Panc1 (cell line): ENCODE measurements around the gene ADGRV1. TPM values are rescaled to one million over a fixed set of nuclear protein-coding genes. Genes with fewer than 3 reads are reported as not detected.

Source experiments
- ATAC-seq: fragments of 200-7000 bp; cut with Tn5 transposase; 2 replicates; pipeline ENCODE4 v1.9.1; 2020; ENCODE audit warnings: mild to moderate bottlenecking, moderate library complexity
- BruUV-seq: library from RNA; stranded (reverse); fragments of 400-500 nt; replicated peaks from 2 replicates; lab custom pipeline; 2021; lab: Mats Ljungman, UMichigan
- CTCF ChIA-PET: fragments of 300-600 bp; sonication (Branson Sonifier 250); formaldehyde crosslinking; loops from one replicate; lab custom pipeline; 2022; ENCODE audit warnings: antibody characterized with exemption; lab: Charles Lee
- POLR2A ChIA-PET: fragments of 300-600 bp; sonication (Branson Sonifier 250); formaldehyde crosslinking; loops from one replicate; lab custom pipeline; 2022; ENCODE audit warnings: antibody characterized with exemption; lab: Charles Lee
- DNase-seq: peaks from one replicate; pipeline ENCODE4 v3.0.0-alpha.2; 2010; ENCODE audit warnings: low read depth, low spot score
- H3K27ac ChIP-seq: 2 replicates; pipeline ENCODE4 v1.5.1; 2011; ENCODE audit warnings: mild to moderate bottlenecking, low read length, inconsistent platforms
- H3K27me3 ChIP-seq: fragments of 200-500 bp; sonication (Bioruptor generic); 2 replicates; pipeline ENCODE4 v1.6.0; 2014; ENCODE audit warnings: low read length, inconsistent platforms; ENCODE audit not compliant: control insufficient read depth, insufficient read depth
- H3K36me3 ChIP-seq: fragments of 200-500 bp; sonication (Bioruptor generic); 2 replicates; pipeline ENCODE4 v1.5.1; 2014; ENCODE audit warnings: inconsistent platforms, mild to moderate bottlenecking, low read length, moderate library complexity; ENCODE audit not compliant: control insufficient read depth, insufficient read depth
- H3K4me1 ChIP-seq: 2 replicates; pipeline ENCODE4 v1.5.1; 2011; ENCODE audit warnings: inconsistent platforms, mild to moderate bottlenecking, low read length, moderate library complexity; ENCODE audit not compliant: control insufficient read depth, insufficient read depth
- H3K4me3 ChIP-seq, 2 experiments: 2 replicates each; pipeline ENCODE4 v1.5.1; 2011 to 2012; ENCODE audit warnings: low read depth in 2 of 2, low read length in 2 of 2, mild to moderate bottlenecking in 2 of 2, inconsistent platforms in 1 of 2, moderate library complexity in 1 of 2
- H3K9me3 ChIP-seq: fragments of 200-500 bp; sonication (Bioruptor generic); 2 replicates; pipeline ENCODE4 v1.5.1; 2014; ENCODE audit warnings: low read depth, mild to moderate bottlenecking, inconsistent platforms, low read length, moderate library complexity; ENCODE audit not compliant: control insufficient read depth, insufficient read depth
- POLR2AphosphoS5 ChIP-seq: IDR thresholded peaks from 2 replicates; pipeline ENCODE4 v1.6.1; 2012; ENCODE audit warnings: mild to moderate bottlenecking, low read depth, low read length, moderate library complexity
- REST ChIP-seq, 2 experiments: IDR thresholded peaks; 2 replicates each; pipeline ENCODE4 v1.6.1; 2011 to 2012; ENCODE audit warnings: low read depth in 2 of 2, control low read depth in 1 of 2, low read length in 1 of 2, mild to moderate bottlenecking in 1 of 2, moderate library complexity in 1 of 2; ENCODE audit not compliant: insufficient read depth in 1 of 2
- SIN3A ChIP-seq: IDR thresholded peaks from 2 replicates; pipeline ENCODE4 v1.6.1; 2012; ENCODE audit warnings: low read depth, mild to moderate bottlenecking, low read length, moderate library complexity, borderline replicate concordance; ENCODE audit not compliant: insufficient read depth
- TCF7L2 ChIP-seq: IDR thresholded peaks from 2 replicates; pipeline ENCODE4 v1.6.1; 2011; ENCODE audit warnings: mild to moderate bottlenecking, low read depth, low read length, inconsistent platforms
- in situ Hi-C: cut with HindIII; loops from 2 replicates; pipeline ENCODE4 v1.10.0; 2016; ENCODE audit warnings: low sequenced_read_pairs, low pct_unique_long_range_greater_than_20kb
- intact Hi-C: fragments of 100-400 bp; cut with micrococcal nuclease; formaldehyde crosslinking; loops from one replicate; pipeline ENCODE4 v1.10.0; 2022; ENCODE audit not compliant: unreplicated experiment
- total RNA-seq: library from RNA; stranded (reverse); gene quantifications from one replicate; pipeline ENCODE4 v1.2.1, GENCODE V29; 2021; ENCODE audit not compliant: unreplicated experiment
- TF ChIP-seq, protein P1 (sequence below): fragments of 450-650 bp; IDR thresholded peaks from 2 replicates; pipeline ENCODE4 v1.5.1; 2017; ENCODE audit warnings: mild to moderate bottlenecking

The ADGRV1 gene
- total RNA-seq, 1 experiment from 2014 or later = 0.49 TPM

- Histone ChIP-seq H3K4me1 (peaks cover 8% of the 10 kb centered on the region; the same call in 1 of the 2 replicates), H3K36me3 (no peaks in the 10 kb centered on the region), H3K27ac (peak overlapping the region; percentile 0; the same call in 1 of the 2 replicates), H3K9me3 (no peaks in the 10 kb centered on the region), H3K27me3 (no peaks in the 10 kb centered on the region), H3K4me3 (no peak overlapping the region)
- POLR2A ChIA-PET = interaction anchor here (0.6 kb wide), 1 partner anchor 22 kb away, joined by 6 read pairs; no protein-coding TSS in a partner anchor
- in situ Hi-C loops = no loop called here
- BruUV-seq = no TSS peak
- CTCF ChIA-PET = no interaction called here
- ATAC-seq (no peak), DNase-seq (no peak)
- TF ChIP-seq SIN3A (no peak), TCF7L2 (no peak), POLR2AphosphoS5 (no peak), REST (IDR thresholded peaks at IDR 0.05; ENCODE audit: insufficient read depth in 1 of 2, low read depth in 2 of 2, low read length in 1 of 2) (no peak)
- TF ChIP-seq, protein P1, sequence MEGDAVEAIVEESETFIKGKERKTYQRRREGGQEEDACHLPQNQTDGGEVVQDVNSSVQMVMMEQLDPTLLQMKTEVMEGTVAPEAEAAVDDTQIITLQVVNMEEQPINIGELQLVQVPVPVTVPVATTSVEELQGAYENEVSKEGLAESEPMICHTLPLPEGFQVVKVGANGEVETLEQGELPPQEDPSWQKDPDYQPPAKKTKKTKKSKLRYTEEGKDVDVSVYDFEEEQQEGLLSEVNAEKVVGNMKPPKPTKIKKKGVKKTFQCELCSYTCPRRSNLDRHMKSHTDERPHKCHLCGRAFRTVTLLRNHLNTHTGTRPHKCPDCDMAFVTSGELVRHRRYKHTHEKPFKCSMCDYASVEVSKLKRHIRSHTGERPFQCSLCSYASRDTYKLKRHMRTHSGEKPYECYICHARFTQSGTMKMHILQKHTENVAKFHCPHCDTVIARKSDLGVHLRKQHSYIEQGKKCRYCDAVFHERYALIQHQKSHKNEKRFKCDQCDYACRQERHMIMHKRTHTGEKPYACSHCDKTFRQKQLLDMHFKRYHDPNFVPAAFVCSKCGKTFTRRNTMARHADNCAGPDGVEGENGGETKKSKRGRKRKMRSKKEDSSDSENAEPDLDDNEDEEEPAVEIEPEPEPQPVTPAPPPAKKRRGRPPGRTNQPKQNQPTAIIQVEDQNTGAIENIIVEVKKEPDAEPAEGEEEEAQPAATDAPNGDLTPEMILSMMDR = no peak
- intact Hi-C loops = no loop called here
Observed at GRCh38 chr5:91026466-91026865, 467.9 kb downstream of the ADGRV1 start.

GRCh38 chr5:91027405-91028139, 469.0 kb downstream of the ADGRV1 start:
- in situ Hi-C loops (no loop called here), intact Hi-C loops (no loop called here)
- H3K4me3 ChIP-seq = no peak overlapping the region
- TF ChIP-seq TCF7L2 = peak; percentile 83
- TF ChIP-seq, protein P1 = no peak
- ATAC-seq (peak; percentile 72), DNase-seq (no peak)
- POLR2A ChIA-PET = no interaction called here
- peak overlapping the region; percentile 48; the same call in 1 of the 2 replicates for H3K27ac ChIP-seq
- no TSS peak for BruUV-seq
- CTCF ChIA-PET = no interaction called here
- no peaks in the 10 kb centered on the region for H3K27me3 ChIP-seq
- no peaks in the 10 kb centered on the region for H3K36me3 ChIP-seq
- no peaks in the 10 kb centered on the region for H3K9me3 ChIP-seq
- peaks cover 8% of the 10 kb centered on the region; the same call in 1 of the 2 replicates for H3K4me1 ChIP-seq
